Body of pancreas (tissue), 4 donors: ENCODE data around the gene LSM14A. TPM values are rescaled to one million over a fixed set of nuclear protein-coding genes. Genes with fewer than 3 reads are reported as not detected.

Source experiments
- ATAC-seq: fragments of 150-250 bp; one replicate; pipeline ENCODE4 v1.9.1; 2016
- DNase-seq, 4 donors: peaks; one replicate each; pipeline ENCODE4 v3.0.0-alpha.2; 2019
- H3K27ac ChIP-seq, 4 donors: fragments of 200-600 bp; sonication (generic); 1 replicate in 3 of 4; 2 replicates in 1 of 4; pipeline versions ENCODE4 v1.5.1 to v1.6.1; 2016 to 2019; ENCODE audit warnings: mild to moderate bottlenecking in 1 of 4, mixed read lengths in 1 of 4, moderate library complexity in 1 of 4
- H3K27me3 ChIP-seq, 2 donors: fragments of 200-600 bp; sonication (generic); one replicate each; pipeline ENCODE4 v1.6.0; 2016; ENCODE audit warnings: mild to moderate bottlenecking in 1 of 2
- H3K36me3 ChIP-seq, 2 donors: fragments of 200-600 bp; sonication (generic); replicated peaks in 1 of 2; 2 replicates each; pipeline ENCODE4 v1.5.1; 2016; ENCODE audit warnings: low read depth in 2 of 2; ENCODE audit not compliant: insufficient read depth in 1 of 2
- H3K4me1 ChIP-seq: fragments of 200-600 bp; sonication (generic); one replicate; pipeline ENCODE4 v1.6.0; 2016
- H3K4me3 ChIP-seq, 2 donors: fragments of 200-600 bp; sonication (generic); 1 replicate in 1 of 2; 2 replicates in 1 of 2; pipeline ENCODE4 v1.5.1; 2016 to 2019
- H3K9me3 ChIP-seq, 3 donors: fragments of 200-600 bp; sonication (generic); 1 replicate in 2 of 3; 2 replicates in 1 of 3; pipeline ENCODE4 v1.5.1; 2016
- CTCF ChIP-seq, 7 experiments: fragments of 450-650 bp in 4 of 7; fragments of 200-600 bp in 3 of 7; sonication (generic) in 3 of 7; IDR thresholded peaks; one replicate each; pipeline ENCODE4 v1.5.1; 2016 to 2019; ENCODE audit warnings: antibody characterized with exemption in 7 of 7
- POLR2A ChIP-seq, 3 donors: fragments of 450-650 bp; IDR thresholded peaks; one replicate each; pipeline ENCODE4 v1.6.1; 2016; ENCODE audit warnings: antibody characterized with exemption in 3 of 3, mild to moderate bottlenecking in 2 of 3
- WGBS, 2 donors: methylation state at CpG; one replicate each; pipeline ENCODE4 v1.1.5; 2017; 5-methylcytosine and 5-hydroxymethylcytosine counted together
- intact Hi-C: fragments of 100-400 bp; cut with DNase I; formaldehyde crosslinking; loops from one replicate; pipeline ENCODE4 v1.15.1; 2023
- total RNA-seq, 2 donors: library from RNA; depleted of rRNA; stranded (reverse); fragments of >200 nt; gene quantifications; one replicate each; pipeline ENCODE4 v1.1.0, GENCODE V29; 2016

Gene LSM14A
- total RNA-seq, 2 donors from 2014 or later: 63.6 to 95.9 TPM

GRCh38 chr19:34277244-34277643, 104.9 kb downstream of the LSM14A start:
- TF ChIP-seq CTCF (IDR thresholded peaks at IDR 0.05): no peak
- TF ChIP-seq POLR2A (IDR thresholded peaks at IDR 0.05): no peak
- WGBS, 2 donors: 70% methylated on average over 4 of the region's 4 CpGs
- Histone ChIP-seq H3K4me1 (peaks cover 39% of the 10 kb centered on the region), H3K36me3 (no peaks in the 10 kb centered on the region), H3K9me3 (no peaks in the 10 kb centered on the region), H3K4me3 (no peak overlapping the region), H3K27ac (peak overlapping the region in 2 of 4 donors; percentile 9 to 40), H3K27me3 (no peaks in the 10 kb centered on the region)
- DNase-seq (no peak), ATAC-seq (no peak)
- intact Hi-C loops: no loop called here

DNA sequence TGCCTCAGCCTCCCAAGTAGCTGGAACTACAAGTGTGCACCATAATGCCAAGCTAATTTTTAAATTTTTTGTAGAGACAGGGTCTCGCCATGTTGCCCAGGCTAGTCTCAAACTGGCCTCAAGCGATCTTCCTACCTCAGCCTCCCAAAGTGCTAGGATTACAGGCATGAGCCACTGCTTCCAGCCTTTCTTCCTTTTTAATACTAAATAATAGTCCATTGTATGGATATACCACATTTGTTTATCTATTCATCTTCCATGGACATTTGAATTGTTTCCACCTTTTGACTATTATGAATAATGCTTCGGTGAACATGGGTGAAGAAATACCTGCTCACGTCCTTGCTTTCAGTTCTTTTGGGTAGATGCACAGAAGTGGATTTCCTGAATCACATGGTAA, 106.5 kb downstream of the LSM14A start:
- TF ChIP-seq CTCF (IDR thresholded peaks at IDR 0.05) (no peak), POLR2A (IDR thresholded peaks at IDR 0.05) (no peak)
- intact Hi-C loops: no loop called here
- ATAC-seq: no peak

More for the DNA sequence above, 106.5 kb downstream of the LSM14A start:
- WGBS, 2 donors: 94 to 96% methylated on average over 4 of the region's 4 CpGs
- Histone ChIP-seq H3K27ac (no peak overlapping the region), H3K9me3 (no peaks in the 10 kb centered on the region), H3K27me3 (no peaks in the 10 kb centered on the region), H3K4me3 (no peak overlapping the region), H3K4me1 (peaks cover 38% of the 10 kb centered on the region), H3K36me3 (no peaks in the 10 kb centered on the region)
- DNase-seq: no peak

Other genes starting within 250 kb of the LSM14A start
- 10 to 100 TPM; 17.1 to 26.4 TPM for gene GARRE1, start 82.0 kb downstream of the LSM14A start, total RNA-seq
- gene GPI, start 192.7 kb downstream of the LSM14A start, total RNA-seq: 100 to 1,000 TPM in 1 of 2 donors, 10 to 100 TPM in 1; 66.4 to 118 TPM
- 10 to 100 TPM; 13.2 to 45.5 TPM for gene PDCD2L, start 231.9 kb downstream of the LSM14A start, total RNA-seq